Naive thymus-derived CD4-positive, alpha-beta T cell (primary cell): Measurements from ENCODE around the gene TBCD. TPM values are rescaled to one million over a fixed set of nuclear protein-coding genes. Genes with fewer than 3 reads are reported as not detected.

ENCODE experiments used
- ATAC-seq: fragments of 150-1000 bp; cut with Tn5 transposase; 2 replicates; pipeline ENCODE4 v1.10.0; 2021; ENCODE audit warnings: mild to moderate bottlenecking, moderate library complexity
- CTCF ChIA-PET: fragments of 350-600 bp; sonication (Branson Sonifier 250); formaldehyde crosslinking; loops from one replicate; lab custom pipeline; 2021; ENCODE audit warnings: antibody characterized with exemption; lab: Charles Lee
- POLR2A ChIA-PET: fragments of 350-600 bp; sonication (Branson Sonifier 250); formaldehyde crosslinking; loops from one replicate; lab custom pipeline; 2021; ENCODE audit warnings: antibody characterized with exemption, inconsistent platforms; lab: Charles Lee
- DNase-seq, 9 donors: peaks; one replicate each; pipeline versions ENCODE4 v3.0.0 to v3.0.0-alpha.2; 2020 to 2022; ENCODE audit warnings: mixed read lengths in 1 of 9
- H3K27ac ChIP-seq: one replicate; pipeline ENCODE4 v1.7.0; 2013; ENCODE audit warnings: mild to moderate bottlenecking, low read depth, low read length, moderate library complexity
- H3K27me3 ChIP-seq, 2 donors: one replicate each; pipeline ENCODE4 v1.7.0; 2013; ENCODE audit warnings: low read length in 2 of 2, mild to moderate bottlenecking in 2 of 2, moderate library complexity in 2 of 2; ENCODE audit not compliant: control insufficient read depth in 2 of 2, insufficient read depth in 2 of 2
- H3K36me3 ChIP-seq, 3 experiments: 1 replicate in 2 of 3; 2 replicates in 1 of 3; pipeline ENCODE4 v1.7.0; 2013; ENCODE audit warnings: low read length in 3 of 3, mild to moderate bottlenecking in 3 of 3, moderate library complexity in 1 of 3; ENCODE audit not compliant: insufficient read depth in 3 of 3, control insufficient read depth in 2 of 3
- H3K4me1 ChIP-seq, 2 donors: one replicate each; pipeline ENCODE4 v1.7.0; 2013; ENCODE audit warnings: low read length in 2 of 2, mild to moderate bottlenecking in 2 of 2, moderate library complexity in 1 of 2; ENCODE audit not compliant: control insufficient read depth in 2 of 2, insufficient read depth in 2 of 2
- H3K4me3 ChIP-seq: 2 replicates; pipeline ENCODE4 v1.7.0; 2013; ENCODE audit warnings: mild to moderate bottlenecking, low read length
- H3K9me3 ChIP-seq, 3 experiments: 1 replicate in 2 of 3; 2 replicates in 1 of 3; pipeline ENCODE4 v1.7.0; 2013; ENCODE audit warnings: low read length in 3 of 3; ENCODE audit not compliant: control insufficient read depth in 2 of 3
- H3K27ac Mint-ChIP-seq, 9 donors: one replicate each; pipeline ENCODE4 v1.8.0; 2020 to 2022; ENCODE audit warnings: mixed read lengths in 9 of 9, mild to moderate bottlenecking in 8 of 9, moderate library complexity in 5 of 9, inconsistent platforms in 2 of 9
- H3K27me3 Mint-ChIP-seq, 5 donors: one replicate each; pipeline ENCODE4 v1.8.0; 2021 to 2022; ENCODE audit warnings: mixed read lengths in 5 of 5, mild to moderate bottlenecking in 1 of 5
- H3K36me3 Mint-ChIP-seq, 5 donors: one replicate each; pipeline ENCODE4 v1.8.0; 2020 to 2022; ENCODE audit warnings: mixed read lengths in 5 of 5, mild to moderate bottlenecking in 3 of 5, inconsistent platforms in 1 of 5
- H3K4me1 Mint-ChIP-seq, 7 donors: one replicate each; pipeline ENCODE4 v1.8.0; 2020 to 2022; ENCODE audit warnings: mixed read lengths in 7 of 7, mild to moderate bottlenecking in 3 of 7, inconsistent platforms in 1 of 7
- H3K4me3 Mint-ChIP-seq, 10 donors: one replicate each; pipeline ENCODE4 v1.8.0; 2020 to 2022; ENCODE audit warnings: mild to moderate bottlenecking in 10 of 10, mixed read lengths in 10 of 10, moderate library complexity in 6 of 10, inconsistent platforms in 2 of 10
- H3K9me3 Mint-ChIP-seq, 11 donors: one replicate each; pipeline ENCODE4 v1.8.0; 2020 to 2022; ENCODE audit warnings: mixed read lengths in 11 of 11, mild to moderate bottlenecking in 4 of 11, inconsistent platforms in 1 of 11, moderate library complexity in 1 of 11
- intact Hi-C, 2 donors: fragments of 100-400 bp; cut with micrococcal nuclease; formaldehyde crosslinking; loops; one replicate each; pipeline ENCODE4 v1.15.1; 2023
- polyA plus RNA-seq, 2 donors: library from polyadenylated mRNA; unstranded; fragments of 300-500 nt; fragmentation: Illumina TruSeq; gene quantifications; one replicate each; pipeline ENCODE4 v1.2.3, GENCODE V29; 2021
- total RNA-seq, 6 experiments: library from RNA in 5 of 6; stranded (reverse) in 5 of 6; gene quantifications; 1 replicate in 5 of 6; 2 replicates in 1 of 6; pipeline ENCODE4 v1.2.3 and lab custom pipeline; 2021 to 2026

Gene TBCD
- total and polyA plus RNA-seq, 7 experiments from 2014 or later = 61.5 to 255 (median 123) TPM

- Histone ChIP-seq H3K36me3 (peaks cover 0 to 50% (median 0%) of the 10 kb centered on the region in 3 experiments), H3K4me3 (no peak overlapping the region), H3K4me1 (no peaks in the 10 kb centered on the region), H3K27me3 (no peaks in the 10 kb centered on the region), H3K9me3 (no peaks in the 10 kb centered on the region), H3K27ac (no peak overlapping the region)
- ChIA-PET CTCF (no interaction called here), POLR2A (interaction anchor here (1.1 kb wide), 1 partner anchor 17 kb away, joined by 4 read pairs; no protein-coding TSS in a partner anchor)
- Mint-ChIP-seq H3K4me1 (peaks cover 0 to 32% (median 13%) of the 10 kb centered on the region in 7 donors), H3K9me3 (no peaks in the 10 kb centered on the region), H3K36me3 (peaks cover 9 to 53% (median 13%) of the 10 kb centered on the region in 5 donors), H3K27me3 (no peaks in the 10 kb centered on the region), H3K27ac (peak overlapping the region in 2 of 9 donors; percentile 28 to 60), H3K4me3 (no peak overlapping the region)
- ATAC-seq = no peak
- intact Hi-C loops = no loop called here
- DNase-seq = no peak
Observed at GRCh38 chr17:82899941-82900340, 148.1 kb downstream of the TBCD start.

- Mint-ChIP-seq H3K36me3 (peaks cover 8 to 47% (median 13%) of the 10 kb centered on the region in 5 donors), H3K4me1 (peaks cover 0 to 26% (median 10%) of the 10 kb centered on the region in 7 donors), H3K4me3 (no peak overlapping the region), H3K9me3 (no peaks in the 10 kb centered on the region), H3K27ac (no peak overlapping the region), H3K27me3 (no peaks in the 10 kb centered on the region)
- Histone ChIP-seq H3K4me3 (no peak overlapping the region), H3K9me3 (no peaks in the 10 kb centered on the region), H3K27ac (no peak overlapping the region), H3K36me3 (peaks cover 0 to 50% (median 0%) of the 10 kb centered on the region in 3 experiments), H3K4me1 (no peaks in the 10 kb centered on the region), H3K27me3 (no peaks in the 10 kb centered on the region)
- ATAC-seq (no peak), DNase-seq (no peak)
- ChIA-PET POLR2A (interaction anchor here (1.1 kb wide), 1 partner anchor 18 kb away, joined by 4 read pairs; no protein-coding TSS in a partner anchor), CTCF (no interaction called here)
- intact Hi-C loops = no loop called here
Observed at GRCh38 chr17:82900741-82901140, 148.9 kb downstream of the TBCD start.

- POLR2A ChIA-PET = no interaction called here
- Histone ChIP-seq H3K4me1 (no peaks in the 10 kb centered on the region), H3K27ac (no peak overlapping the region), H3K9me3 (no peaks in the 10 kb centered on the region), H3K36me3 (peaks cover 0 to 56% (median 0%) of the 10 kb centered on the region in 3 experiments), H3K27me3 (no peaks in the 10 kb centered on the region), H3K4me3 (no peak overlapping the region)
- CTCF ChIA-PET = no interaction called here
- Mint-ChIP-seq H3K4me3 (no peak overlapping the region), H3K27me3 (no peaks in the 10 kb centered on the region), H3K27ac (peak overlapping the region in 1 of 9 donors; percentile 60), H3K9me3 (no peaks in the 10 kb centered on the region), H3K36me3 (peaks cover 12 to 53% (median 17%) of the 10 kb centered on the region in 5 donors), H3K4me1 (peaks cover 0 to 26% (median 10%) of the 10 kb centered on the region in 7 donors)
- DNase-seq = no peak
- no peak for ATAC-seq
- intact Hi-C loops = no loop called here
Observed at GRCh38 chr17:82901356-82901755, 149.5 kb downstream of the TBCD start.

- no peak overlapping the region for H3K4me3 ChIP-seq
- ChIA-PET CTCF (no interaction called here), POLR2A (no interaction called here)
- DNase-seq (no peak), ATAC-seq (no peak)
- H3K9me3 Mint-ChIP-seq = no peaks in the 10 kb centered on the region
- no peak overlapping the region for H3K4me3 Mint-ChIP-seq
- no peaks in the 10 kb centered on the region for H3K27me3 ChIP-seq
- H3K9me3 ChIP-seq = no peaks in the 10 kb centered on the region
- intact Hi-C loops = no loop called here
- peaks cover 0 to 61% (median 0%) of the 10 kb centered on the region in 3 experiments for H3K36me3 ChIP-seq
- no peaks in the 10 kb centered on the region for H3K27me3 Mint-ChIP-seq
- H3K27ac ChIP-seq = no peak overlapping the region
- peak overlapping the region in 2 of 9 donors; percentile 45 for H3K27ac Mint-ChIP-seq
- H3K4me1 Mint-ChIP-seq = peaks cover 0 to 26% (median 10%) of the 10 kb centered on the region in 7 donors
- H3K4me1 ChIP-seq = no peaks in the 10 kb centered on the region
- H3K36me3 Mint-ChIP-seq = peaks cover 12 to 52% (median 17%) of the 10 kb centered on the region in 5 donors
Observed at GRCh38 chr17:82901856-82902255, 150.0 kb downstream of the TBCD start.

- Histone ChIP-seq H3K27me3 (no peaks in the 10 kb centered on the region), H3K4me1 (no peaks in the 10 kb centered on the region), H3K9me3 (no peaks in the 10 kb centered on the region), H3K27ac (no peak overlapping the region), H3K4me3 (no peak overlapping the region), H3K36me3 (peaks cover 0 to 74% (median 0%) of the 10 kb centered on the region in 3 experiments)
- Mint-ChIP-seq H3K27me3 (no peaks in the 10 kb centered on the region), H3K27ac (peak overlapping the region in 2 of 9 donors; percentile 9 to 62), H3K4me3 (no peak overlapping the region), H3K9me3 (no peaks in the 10 kb centered on the region), H3K4me1 (peaks cover 1 to 26% (median 12%) of the 10 kb centered on the region in 7 donors), H3K36me3 (peaks cover 12 to 60% (median 17%) of the 10 kb centered on the region in 5 donors)
- intact Hi-C loops = no loop called here
- POLR2A ChIA-PET = no interaction called here
- ATAC-seq (no peak), DNase-seq (peak in 1 of 9 donors; percentile 1)
- CTCF ChIA-PET = no interaction called here
Observed at GRCh38 chr17:82902972-82903874, 151.4 kb downstream of the TBCD start.

GRCh38 chr17:82905130-82905529, 153.3 kb downstream of the TBCD start:
- DNase-seq = no peak
- intact Hi-C loops = no loop called here
- POLR2A ChIA-PET = no interaction called here

More at GRCh38 chr17:82905130-82905529, 153.3 kb downstream of the TBCD start:
- Histone ChIP-seq H3K27ac (no peak overlapping the region), H3K4me1 (no peaks in the 10 kb centered on the region), H3K4me3 (no peak overlapping the region), H3K9me3 (no peaks in the 10 kb centered on the region), H3K27me3 (no peaks in the 10 kb centered on the region), H3K36me3 (peaks cover 0 to 72% (median 0%) of the 10 kb centered on the region in 3 experiments)
- no peak for ATAC-seq
- peaks cover 4 to 24% (median 18%) of the 10 kb centered on the region in 7 donors for H3K4me1 Mint-ChIP-seq
- no peaks in the 10 kb centered on the region for H3K9me3 Mint-ChIP-seq
- no peak overlapping the region for H3K27ac Mint-ChIP-seq
- no peaks in the 10 kb centered on the region for H3K27me3 Mint-ChIP-seq
- CTCF ChIA-PET = no interaction called here
- H3K36me3 Mint-ChIP-seq = peaks cover 12 to 49% (median 15%) of the 10 kb centered on the region in 5 donors
- H3K4me3 Mint-ChIP-seq = no peak overlapping the region
